ENCODE measurements around the gene EQTN.

- no peak for TF ChIP-seq CTCF (IDR thresholded peaks at IDR 0.05)
- no peak for TF ChIP-seq EP300 (IDR thresholded peaks at IDR 0.05)
- TF ChIP-seq POLR2A (IDR thresholded peaks at IDR 0.05) = no peak
- TF ChIP-seq POLR2AphosphoS5 (IDR thresholded peaks at IDR 0.05) = no peak
Measured at GRCh38 chr9:27337236-27337635, 40.3 kb upstream of the EQTN start.

All from suprapubic skin (tissue), 4 donors.